ENCODE measurements around the gene ZFYVE27.

Gene ZFYVE27

DNA sequence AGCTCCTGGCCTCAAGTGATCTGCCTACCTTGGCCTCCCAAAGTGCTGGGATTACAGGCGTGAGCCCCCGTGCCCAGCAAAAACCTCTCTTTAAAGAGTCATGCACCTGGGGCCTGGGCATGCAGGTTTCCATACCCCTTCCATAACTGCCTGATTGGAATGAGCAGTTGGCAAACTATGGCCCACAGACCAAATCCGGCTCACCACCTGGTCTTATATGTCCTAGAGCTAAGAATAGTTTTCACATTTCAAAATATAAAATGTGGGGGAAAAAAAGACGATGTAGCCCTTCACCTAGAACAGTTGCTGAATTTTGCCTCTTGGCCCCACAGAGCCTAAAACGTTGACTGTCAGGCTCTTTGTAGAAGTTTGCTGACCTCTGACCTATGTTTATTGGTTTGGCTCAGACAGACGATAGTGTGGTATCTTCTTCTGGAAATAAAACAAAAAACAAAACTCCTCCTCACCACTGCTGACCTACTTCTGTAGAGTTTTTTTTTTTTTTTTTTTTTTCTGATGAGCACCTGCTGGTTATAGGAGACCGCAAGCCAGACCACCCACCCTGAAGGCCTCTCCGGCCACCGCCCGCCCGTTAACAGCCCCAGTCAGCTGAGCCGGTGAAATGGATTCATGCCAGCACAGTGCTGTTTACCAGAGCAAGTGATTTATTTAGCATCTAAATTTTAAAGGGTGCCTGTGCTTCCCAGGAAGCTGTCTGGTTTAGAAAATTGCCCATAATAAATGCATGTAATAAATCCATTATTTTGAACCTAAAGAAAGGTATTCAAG is 68.4 kb downstream of the ZFYVE27 start:
- H3K27ac ChIP-seq: no peak overlapping the region
- TF ChIP-seq, protein P1, sequence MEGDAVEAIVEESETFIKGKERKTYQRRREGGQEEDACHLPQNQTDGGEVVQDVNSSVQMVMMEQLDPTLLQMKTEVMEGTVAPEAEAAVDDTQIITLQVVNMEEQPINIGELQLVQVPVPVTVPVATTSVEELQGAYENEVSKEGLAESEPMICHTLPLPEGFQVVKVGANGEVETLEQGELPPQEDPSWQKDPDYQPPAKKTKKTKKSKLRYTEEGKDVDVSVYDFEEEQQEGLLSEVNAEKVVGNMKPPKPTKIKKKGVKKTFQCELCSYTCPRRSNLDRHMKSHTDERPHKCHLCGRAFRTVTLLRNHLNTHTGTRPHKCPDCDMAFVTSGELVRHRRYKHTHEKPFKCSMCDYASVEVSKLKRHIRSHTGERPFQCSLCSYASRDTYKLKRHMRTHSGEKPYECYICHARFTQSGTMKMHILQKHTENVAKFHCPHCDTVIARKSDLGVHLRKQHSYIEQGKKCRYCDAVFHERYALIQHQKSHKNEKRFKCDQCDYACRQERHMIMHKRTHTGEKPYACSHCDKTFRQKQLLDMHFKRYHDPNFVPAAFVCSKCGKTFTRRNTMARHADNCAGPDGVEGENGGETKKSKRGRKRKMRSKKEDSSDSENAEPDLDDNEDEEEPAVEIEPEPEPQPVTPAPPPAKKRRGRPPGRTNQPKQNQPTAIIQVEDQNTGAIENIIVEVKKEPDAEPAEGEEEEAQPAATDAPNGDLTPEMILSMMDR (conservative IDR thresholded peaks at IDR 0.05): no peak

DNA sequence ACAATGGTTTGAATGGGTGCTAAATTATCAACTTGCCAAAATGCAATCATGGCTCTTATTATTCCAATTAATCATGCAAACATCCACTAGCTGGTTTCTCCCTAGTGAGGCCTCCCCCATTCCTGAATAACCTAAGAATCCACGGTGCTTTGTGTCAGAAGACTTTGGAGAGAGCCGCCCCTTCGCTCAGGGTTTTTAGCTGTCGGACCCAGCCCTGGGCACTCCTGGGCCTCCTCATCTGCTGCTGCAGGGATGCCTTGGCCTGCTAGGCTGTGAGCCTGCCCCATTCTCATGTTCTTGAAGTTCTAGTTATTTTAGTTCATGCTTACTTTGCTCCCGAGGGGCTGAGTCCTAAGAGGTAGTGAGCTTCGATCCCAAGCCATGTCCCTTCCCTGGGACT is 69.0 kb downstream of the ZFYVE27 start:
- TF ChIP-seq, protein P1 (conservative IDR thresholded peaks at IDR 0.05): no peak
- no peak overlapping the region for H3K27ac ChIP-seq

DNA sequence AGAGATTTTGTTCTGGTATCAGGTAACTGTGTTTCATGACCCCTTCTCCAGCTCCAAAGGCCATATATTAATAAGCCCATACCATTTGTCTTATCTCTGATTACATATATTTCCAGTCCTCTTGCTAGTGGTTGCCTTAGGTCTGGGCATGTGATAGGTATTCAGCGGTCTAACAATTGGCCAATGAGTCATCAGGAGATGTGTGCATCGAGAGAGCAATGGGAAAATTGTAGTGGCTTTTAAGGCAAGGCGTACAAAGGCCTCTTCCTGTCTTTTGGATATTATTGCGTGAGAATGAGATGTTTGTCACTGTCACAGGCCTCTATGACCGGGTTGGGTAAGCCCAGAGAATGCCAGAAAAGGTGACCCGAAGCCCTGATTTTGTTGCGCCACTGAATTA is 73.5 kb downstream of the ZFYVE27 start:
- TF ChIP-seq, protein P1 (conservative IDR thresholded peaks at IDR 0.05): no peak
- H3K27ac ChIP-seq: no peak overlapping the region
